WTC11 (cell line): ENCODE results near the gene SAA1.

ENCODE experiments used
- CTCF ChIP-seq: fragments of 200-600 bp; IDR thresholded peaks from 2 replicates; pipeline ENCODE4 v1.8.0; 2022; ENCODE audit warnings: antibody characterized with exemption
- TP53 ChIP-seq: sonication (generic); formaldehyde crosslinking; IDR thresholded peaks from 2 replicates; pipeline ENCODE4 v1.8.1; 2023; ENCODE audit warnings: mild to moderate bottlenecking, missing genetic modification reagents

GRCh38 chr11:18261721-18262120 lies 4.3 kb upstream of the SAA1 start:
- TF ChIP-seq CTCF (no peak), TP53 (no peak)
